ENCODE results near the gene ARMC10.

Gene ARMC10

DNA sequence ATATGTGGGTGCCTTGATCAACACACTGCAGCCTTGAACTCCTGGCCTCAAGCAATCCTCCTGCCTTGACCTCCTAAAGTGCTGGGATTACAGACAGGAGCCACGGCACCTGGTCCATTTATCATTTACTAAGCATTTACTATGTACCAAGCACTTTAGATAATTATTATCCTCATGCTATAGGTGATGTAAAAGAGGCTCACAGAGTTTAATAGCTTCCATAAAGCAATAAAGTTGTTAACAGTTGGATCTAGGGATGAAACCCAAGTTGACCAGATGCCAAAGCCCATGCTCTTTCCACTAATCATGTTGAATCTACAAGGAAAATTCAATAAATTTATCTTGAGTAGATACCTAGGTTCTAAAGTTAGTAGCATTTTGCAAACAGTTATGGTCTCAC, 68.9 kb downstream of the ARMC10 start:
- TF ChIP-seq SIN3A (IDR thresholded peaks at IDR 0.05; ENCODE audit: borderline replicate concordance, insufficient read depth, low read length) (no peak), POLR2AphosphoS5 (IDR thresholded peaks at IDR 0.05; ENCODE audit: low read depth, low read length) (no peak), TAF1 (IDR thresholded peaks at IDR 0.05; ENCODE audit: borderline replicate concordance, insufficient read depth, low read length) (no peak), FOXP2 (optimal IDR thresholded peaks at IDR 0.05; ENCODE audit: borderline replicate concordance, extremely low read depth, extremely low read length, insufficient read depth) (no peak)
- TF ChIP-seq, protein P1, sequence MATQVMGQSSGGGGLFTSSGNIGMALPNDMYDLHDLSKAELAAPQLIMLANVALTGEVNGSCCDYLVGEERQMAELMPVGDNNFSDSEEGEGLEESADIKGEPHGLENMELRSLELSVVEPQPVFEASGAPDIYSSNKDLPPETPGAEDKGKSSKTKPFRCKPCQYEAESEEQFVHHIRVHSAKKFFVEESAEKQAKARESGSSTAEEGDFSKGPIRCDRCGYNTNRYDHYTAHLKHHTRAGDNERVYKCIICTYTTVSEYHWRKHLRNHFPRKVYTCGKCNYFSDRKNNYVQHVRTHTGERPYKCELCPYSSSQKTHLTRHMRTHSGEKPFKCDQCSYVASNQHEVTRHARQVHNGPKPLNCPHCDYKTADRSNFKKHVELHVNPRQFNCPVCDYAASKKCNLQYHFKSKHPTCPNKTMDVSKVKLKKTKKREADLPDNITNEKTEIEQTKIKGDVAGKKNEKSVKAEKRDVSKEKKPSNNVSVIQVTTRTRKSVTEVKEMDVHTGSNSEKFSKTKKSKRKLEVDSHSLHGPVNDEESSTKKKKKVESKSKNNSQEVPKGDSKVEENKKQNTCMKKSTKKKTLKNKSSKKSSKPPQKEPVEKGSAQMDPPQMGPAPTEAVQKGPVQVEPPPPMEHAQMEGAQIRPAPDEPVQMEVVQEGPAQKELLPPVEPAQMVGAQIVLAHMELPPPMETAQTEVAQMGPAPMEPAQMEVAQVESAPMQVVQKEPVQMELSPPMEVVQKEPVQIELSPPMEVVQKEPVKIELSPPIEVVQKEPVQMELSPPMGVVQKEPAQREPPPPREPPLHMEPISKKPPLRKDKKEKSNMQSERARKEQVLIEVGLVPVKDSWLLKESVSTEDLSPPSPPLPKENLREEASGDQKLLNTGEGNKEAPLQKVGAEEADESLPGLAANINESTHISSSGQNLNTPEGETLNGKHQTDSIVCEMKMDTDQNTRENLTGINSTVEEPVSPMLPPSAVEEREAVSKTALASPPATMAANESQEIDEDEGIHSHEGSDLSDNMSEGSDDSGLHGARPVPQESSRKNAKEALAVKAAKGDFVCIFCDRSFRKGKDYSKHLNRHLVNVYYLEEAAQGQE (IDR thresholded peaks at IDR 0.05; ENCODE audit: insufficient read depth in 1 of 2, low read depth in 2 of 2, low read length in 2 of 2): no peak

DNA sequence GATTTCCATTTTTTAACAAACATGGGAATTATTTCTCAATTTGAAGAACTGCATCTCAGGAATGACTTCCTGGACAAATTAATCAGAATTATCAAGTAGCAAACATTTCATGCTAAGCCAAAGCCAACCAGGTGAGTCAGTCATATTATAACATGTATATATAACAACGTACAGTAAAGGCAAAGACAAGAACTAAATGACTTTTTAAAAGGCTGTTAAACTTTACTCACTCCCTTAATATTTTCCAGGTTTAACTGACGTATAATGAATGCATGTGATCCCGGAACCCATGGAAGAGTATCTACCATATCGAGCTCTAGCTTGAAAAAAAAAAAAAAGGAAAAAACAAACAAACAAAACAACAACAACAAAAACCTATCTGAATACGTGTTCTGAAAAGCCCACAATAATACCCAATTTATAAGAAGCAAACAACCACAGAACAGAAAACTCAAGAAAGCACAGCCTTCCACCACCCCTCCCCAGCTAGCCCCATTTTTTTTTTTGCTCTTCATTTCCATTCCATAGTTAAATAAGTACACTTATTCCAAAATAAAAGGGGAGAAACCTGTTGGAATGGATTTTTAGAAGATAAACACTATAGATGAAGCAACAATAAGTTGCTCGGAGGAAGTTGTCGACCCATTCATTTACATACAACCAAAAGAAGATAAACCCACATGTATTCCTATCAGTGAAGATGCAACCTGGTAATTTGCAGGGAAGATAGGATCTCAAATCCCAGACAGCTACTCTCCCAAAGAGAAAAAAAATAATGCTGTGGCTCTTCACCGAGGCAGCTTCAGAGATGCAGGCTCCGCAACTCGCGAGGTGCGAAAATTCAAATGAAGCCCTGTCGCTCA, 73.4 kb downstream of the ARMC10 start:
- TF ChIP-seq FOXP2 (optimal IDR thresholded peaks at IDR 0.05; ENCODE audit: borderline replicate concordance, extremely low read depth, extremely low read length, insufficient read depth) (no peak), POLR2AphosphoS5 (IDR thresholded peaks at IDR 0.05; ENCODE audit: low read depth, low read length) (no peak), TAF1 (IDR thresholded peaks at IDR 0.05; ENCODE audit: borderline replicate concordance, insufficient read depth, low read length) (no peak), SIN3A (IDR thresholded peaks at IDR 0.05; ENCODE audit: borderline replicate concordance, insufficient read depth, low read length) (no peak)
- TF ChIP-seq, protein P1 (IDR thresholded peaks at IDR 0.05; ENCODE audit: insufficient read depth in 1 of 2, low read depth in 2 of 2, low read length in 2 of 2): no peak
